ENCODE data around the gene NLRC4.

GRCh38 chr2:32272279-32272678 lies 7.6 kb upstream of the NLRC4 start:
- no peak for TF ChIP-seq EZH2phosphoT487 (IDR thresholded peaks at IDR 0.05; ENCODE audit: low read length)
- TF ChIP-seq CTCF (IDR thresholded peaks at IDR 0.05; ENCODE audit: low read length) = no peak
- no peak for TF ChIP-seq EZH2 (optimal IDR thresholded peaks at IDR 0.05; ENCODE audit: low read depth, low read length)

Data from MM.1S (cell line).